Heart right ventricle (tissue), 16 donors: ENCODE results near the gene NR5A2. TPM values are rescaled to one million over a fixed set of nuclear protein-coding genes. Genes with fewer than 3 reads are reported as not detected.

Experiments used
- ATAC-seq, 8 donors: fragments of 200-7000 bp; cut with Tn5 transposase; one replicate each; pipeline ENCODE4 v1.9.1; 2020; ENCODE audit warnings: mild to moderate bottlenecking in 8 of 8, moderate library complexity in 8 of 8, moderate number of reproducible peaks in 1 of 8
- DNase-seq, 2 donors: peaks; one replicate each; pipeline ENCODE4 v3.0.0-alpha.2; 2020
- H3K27ac ChIP-seq, 10 donors: fragments of 200-600 bp; sonication (generic) in 2 of 10; one replicate each; pipeline versions ENCODE4 v1.5.0 to v1.8.0; 2020 to 2022; ENCODE audit warnings: mild to moderate bottlenecking in 3 of 10
- H3K27me3 ChIP-seq, 7 donors: fragments of 200-600 bp; one replicate each; pipeline ENCODE4 v1.8.0; 2021 to 2022; ENCODE audit warnings: mild to moderate bottlenecking in 2 of 7
- H3K36me3 ChIP-seq, 9 donors: fragments of 200-600 bp; sonication (generic) in 1 of 9; one replicate each; pipeline versions ENCODE4 v1.5.0 to v1.8.0; 2020 to 2022; ENCODE audit warnings: mild to moderate bottlenecking in 2 of 9
- H3K4me1 ChIP-seq, 9 donors: fragments of 200-600 bp; sonication (generic) in 1 of 9; one replicate each; pipeline versions ENCODE4 v1.5.0 to v1.8.0; 2020 to 2022; ENCODE audit warnings: mild to moderate bottlenecking in 4 of 9
- H3K4me3 ChIP-seq, 10 donors: fragments of 200-600 bp; sonication (generic) in 2 of 10; one replicate each; pipeline versions ENCODE4 v1.5.0 to v1.8.0; 2020 to 2022; ENCODE audit warnings: mild to moderate bottlenecking in 7 of 10, moderate library complexity in 2 of 10
- H3K9me3 ChIP-seq, 11 donors: fragments of 200-600 bp in 10 of 11; sonication (generic) in 2 of 11; one replicate each; pipeline versions ENCODE4 v1.5.0 to v1.8.0; 2013 to 2022; ENCODE audit warnings: mild to moderate bottlenecking in 2 of 11, control low read depth in 1 of 11, moderate library complexity in 1 of 11
- CTCF ChIP-seq, 9 donors: fragments of 200-600 bp; sonication (generic) in 2 of 9; IDR thresholded peaks; one replicate each; pipeline versions ENCODE4 v1.5.0 to v1.8.0; 2021 to 2022; ENCODE audit warnings: antibody characterized with exemption in 9 of 9, mild to moderate bottlenecking in 5 of 9, moderate library complexity in 1 of 9
- WGBS, 2 donors: extraction: QIAGEN DNeasy Blood & Tissue Kit; methylation state at CpG; one replicate each; pipeline ENCODE4 v1.1.7; 2013; ENCODE audit warnings: inconsistent platforms in 1 of 2; 5-methylcytosine and 5-hydroxymethylcytosine counted together
- intact Hi-C, 10 donors: fragments of 100-400 bp; cut with DNase I; formaldehyde crosslinking; loops; one replicate each; pipeline versions ENCODE4 v1.11.1 to v1.14.2; 2022
- polyA plus RNA-seq, 2 donors: library from polyadenylated mRNA; stranded (reverse); fragments of 200-250 nt; gene quantifications; one replicate each; pipeline ENCODE4 v1.2.3, GENCODE V29; 2013
- total RNA-seq, 10 donors: library from RNA; stranded (reverse); fragmentation: NEBNext Ultra II Directional in 3 of 10; extraction: Animal tissue kit (Norgen Biotek cat#: 25700) in 3 of 10; gene quantifications; one replicate each; pipeline versions ENCODE4 v1.2.1 to v1.2.4, GENCODE V29; 2021 to 2023
- donor health status: Arrhythmogenic right ventricular cardiomyopathy.
- donor health status: ischemic (EF 13 %, LVEDD 7.1; RV severe dilation, severe dysfunction).
- donor health status: healthy with polysubstance abuse.
- donor health status: DM: no; HTN: yes; CAD: no.
- donor health status: DM: no; HTN: no; CAD: no.
- donor health status: ischemic (EF 25% LVEDD 6.9; RV normal size, moderate dysfunction).
- donor health status: ischemic (EF 25% LVEDD 5.7; RV mildly dilated, moderate dysfunction).
- donor health status: healthy.
- donor health status: DM: yes; HTN: yes; CAD: no.
- donor health status: Ischemic cardiomyopathy.
- donor health status: ischemic (EF 35%, LVEDD 5.7; RV mildly dilated, moderate dysfunction).
- donor health status: nonischemic (EF 11% LVEDD 7.7; RV severe dilation, severe dysfunction).
- donor health status: DM: yes; HTN: yes; CAD: no.
- donor health status: PGD.
- donor health status: ischemic (EF 29% LVEDD 5.4; RV normal size, mild dysfunction).
- donor health status: nonischemic (EF 23%, LVEDD 6.1; RV moderate dilation, normal function).

Gene NR5A2
- total and polyA plus RNA-seq, 12 donors = 0.52 to 1.9 (median 1.3) TPM

DNA sequence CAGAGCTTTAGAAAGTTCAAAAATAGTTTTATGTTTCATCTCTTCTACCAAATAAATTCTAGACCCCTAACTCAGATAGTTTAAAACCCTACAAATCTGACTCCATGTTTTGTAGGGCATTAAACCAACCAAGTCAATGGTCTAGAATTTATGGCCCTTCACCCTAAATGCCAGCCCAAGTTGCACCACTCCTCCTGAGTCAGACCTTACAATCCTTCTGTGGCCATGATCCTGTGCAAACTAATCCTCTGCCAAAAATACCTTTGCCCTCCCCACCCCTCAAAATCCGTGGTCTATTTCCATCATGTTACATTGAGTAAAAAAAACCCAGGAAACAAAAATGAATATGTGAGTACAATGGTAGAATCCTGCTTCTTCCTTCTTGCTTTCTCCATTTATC, 179.3 kb downstream of the NR5A2 start:
- Histone ChIP-seq H3K4me1 (no peaks in the 10 kb centered on the region), H3K9me3 (no peaks in the 10 kb centered on the region), H3K4me3 (no peak overlapping the region), H3K27ac (no peak overlapping the region), H3K27me3 (no peaks in the 10 kb centered on the region), H3K36me3 (no peaks in the 10 kb centered on the region)
- WGBS, 2 donors = 59 to 67% methylated on average over 1 of the region's 1 CpG
- TF ChIP-seq CTCF (IDR thresholded peaks at IDR 0.05) = no peak
- no peak for DNase-seq
- intact Hi-C loops = no loop called here
- no peak for ATAC-seq

DNA sequence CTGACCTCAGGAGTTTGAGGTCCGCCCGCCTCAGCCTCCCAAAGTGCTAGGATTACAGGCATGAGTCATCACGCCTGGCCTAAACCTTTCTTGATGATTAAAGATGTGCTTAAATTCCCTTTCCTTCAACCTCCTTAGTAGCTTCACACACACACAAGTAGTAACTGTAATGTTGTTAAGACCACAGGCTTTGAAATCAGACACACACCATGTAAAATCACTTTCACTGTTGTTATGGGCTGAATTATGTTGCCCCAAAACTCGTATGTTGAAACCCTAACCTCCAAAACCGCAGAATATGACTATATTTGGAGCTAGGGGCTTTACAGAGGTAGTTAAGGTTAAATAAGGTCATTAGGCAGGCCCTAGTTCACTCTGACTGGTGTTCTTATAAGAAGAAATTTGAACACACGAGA, 180.2 kb downstream of the NR5A2 start:
- WGBS, 2 donors = 77 to 90% methylated on average over 6 of the region's 6 CpGs
- TF ChIP-seq CTCF (IDR thresholded peaks at IDR 0.05) = no peak
- Histone ChIP-seq H3K9me3 (no peaks in the 10 kb centered on the region), H3K27me3 (no peaks in the 10 kb centered on the region), H3K4me3 (no peak overlapping the region), H3K4me1 (no peaks in the 10 kb centered on the region), H3K27ac (no peak overlapping the region), H3K36me3 (no peaks in the 10 kb centered on the region)
- no peak for DNase-seq
- no peak for ATAC-seq
- intact Hi-C loops = no loop called here

DNA sequence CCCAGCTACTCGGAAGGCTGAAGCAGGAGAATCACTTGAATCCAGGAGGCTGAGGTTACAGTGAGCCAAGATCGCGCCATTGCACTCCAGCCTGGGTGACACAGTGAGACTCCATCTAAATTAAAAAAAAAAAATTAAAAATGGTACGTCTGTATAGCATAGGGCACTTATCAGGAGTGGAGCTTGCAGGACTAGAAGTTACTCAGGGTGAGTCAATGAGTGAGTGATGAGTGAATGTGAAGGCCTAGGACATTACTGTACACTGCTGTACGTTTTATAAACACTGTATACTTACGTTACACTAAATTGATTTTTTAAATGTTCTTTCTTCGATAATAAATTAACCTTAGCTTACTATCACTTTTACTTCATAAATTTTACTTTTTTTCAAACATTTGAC, 183.6 kb downstream of the NR5A2 start:
- intact Hi-C loops = no loop called here
- 77 to 92% methylated on average over 7 of the region's 7 CpGs for WGBS, 2 donors
- DNase-seq (no peak), ATAC-seq (no peak)
- Histone ChIP-seq H3K36me3 (no peaks in the 10 kb centered on the region), H3K4me3 (no peak overlapping the region), H3K27me3 (no peaks in the 10 kb centered on the region), H3K4me1 (no peaks in the 10 kb centered on the region), H3K27ac (no peak overlapping the region), H3K9me3 (peaks cover 0 to 6% (median 0%) of the 10 kb centered on the region in 11 donors)
- TF ChIP-seq CTCF (IDR thresholded peaks at IDR 0.05) = no peak

- Histone ChIP-seq H3K27ac (no peak overlapping the region), H3K9me3 (peaks cover 0 to 6% (median 0%) of the 10 kb centered on the region in 11 donors), H3K27me3 (no peaks in the 10 kb centered on the region), H3K36me3 (no peaks in the 10 kb centered on the region), H3K4me1 (no peaks in the 10 kb centered on the region), H3K4me3 (no peak overlapping the region)
- WGBS, 2 donors = 88 to 97% methylated on average over 24 of the region's 24 CpGs
- no peak for TF ChIP-seq CTCF (IDR thresholded peaks at IDR 0.05)
- DNase-seq = no peak
- ATAC-seq = no peak
- intact Hi-C loops = no loop called here
Observed at GRCh38 chr1:200213392-200213791, 185.9 kb downstream of the NR5A2 start.
